Naive B cell (primary cell): ENCODE results near the gene HOXD11. TPM values are rescaled to one million over a fixed set of nuclear protein-coding genes. Genes with fewer than 3 reads are reported as not detected.
A peak's percentile ranks its signal among the peaks of the same experiment; 100 is the strongest.

ENCODE experiments used
- ATAC-seq, 2 donors: fragments of 150-1000 bp; cut with Tn5 transposase; 2 replicates each; pipeline ENCODE4 v1.10.0; 2021; ENCODE audit warnings: low read depth in 2 of 2, mild to moderate bottlenecking in 2 of 2, moderate library complexity in 2 of 2
- DNase-seq: peaks from one replicate; pipeline ENCODE4 v3.0.0; 2022
- H3K27ac Mint-ChIP-seq, 6 donors: one replicate each; pipeline ENCODE4 v1.8.0; 2020 to 2022; ENCODE audit warnings: mild to moderate bottlenecking in 6 of 6, mixed read lengths in 6 of 6, moderate library complexity in 5 of 6, inconsistent platforms in 2 of 6
- H3K27me3 Mint-ChIP-seq, 3 donors: one replicate each; pipeline ENCODE4 v1.8.0; 2021 to 2022; ENCODE audit warnings: mixed read lengths in 3 of 3, mild to moderate bottlenecking in 1 of 3
- H3K36me3 Mint-ChIP-seq, 2 donors: one replicate each; pipeline ENCODE4 v1.8.0; 2020 to 2022; ENCODE audit warnings: mixed read lengths in 2 of 2, inconsistent platforms in 1 of 2, mild to moderate bottlenecking in 1 of 2
- H3K4me1 Mint-ChIP-seq, 3 donors: one replicate each; pipeline ENCODE4 v1.8.0; 2020 to 2022; ENCODE audit warnings: mixed read lengths in 3 of 3, inconsistent platforms in 1 of 3, mild to moderate bottlenecking in 1 of 3, moderate library complexity in 1 of 3
- H3K4me3 Mint-ChIP-seq, 8 donors: one replicate each; pipeline ENCODE4 v1.8.0; 2020 to 2022; ENCODE audit warnings: mild to moderate bottlenecking in 8 of 8, mixed read lengths in 8 of 8, moderate library complexity in 8 of 8, inconsistent platforms in 2 of 8
- H3K9me3 Mint-ChIP-seq, 7 donors: one replicate each; pipeline ENCODE4 v1.8.0; 2020 to 2022; ENCODE audit warnings: mixed read lengths in 7 of 7, mild to moderate bottlenecking in 5 of 7, inconsistent platforms in 2 of 7, moderate library complexity in 1 of 7
- polyA plus RNA-seq, 6 donors: library from polyadenylated mRNA; unstranded; fragments of 300-500 nt; fragmentation: Illumina TruSeq; gene quantifications; one replicate each; pipeline ENCODE4 v1.2.3, GENCODE V29; 2021; ENCODE audit warnings: low read depth in 6 of 6

HOXD11 gene
- polyA plus RNA-seq, 6 donors from 2014 or later, result not detected

DNA sequence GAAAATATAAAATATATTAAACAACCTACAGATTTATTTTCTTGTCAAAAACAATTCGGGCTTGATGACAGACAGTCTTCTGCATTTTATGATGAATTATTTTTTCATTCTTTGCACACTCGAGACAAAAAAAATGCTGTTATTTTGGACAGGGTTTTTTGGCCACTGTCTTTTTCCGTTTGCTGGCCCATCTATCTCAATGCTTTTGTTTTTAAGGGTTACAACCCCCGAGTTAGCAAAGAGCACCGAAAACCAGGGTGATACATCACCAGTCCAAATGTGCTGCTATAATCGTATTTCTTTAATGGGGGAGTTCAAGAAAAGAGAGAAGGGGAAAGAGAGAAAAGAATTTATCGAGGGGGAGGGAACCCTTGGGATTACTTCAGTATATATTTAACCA is 31.0 kb upstream of the HOXD11 start:
- H3K36me3 Mint-ChIP-seq, result peaks cover 7 to 20% of the 10 kb centered on the region in 2 donors
- DNase-seq (no peak), ATAC-seq (no peak)
- peak overlapping the region in 1 of 8 donors; percentile 51 for H3K4me3 Mint-ChIP-seq
- H3K4me1 Mint-ChIP-seq, result peaks cover 7 to 12% (median 8%) of the 10 kb centered on the region in 3 donors
- H3K9me3 Mint-ChIP-seq, result peaks cover 5 to 37% (median 17%) of the 10 kb centered on the region in 7 donors
- peak overlapping the region in 1 of 6 donors; percentile 44 for H3K27ac Mint-ChIP-seq
- peaks cover 67 to 80% (median 76%) of the 10 kb centered on the region in 3 donors for H3K27me3 Mint-ChIP-seq

- Mint-ChIP-seq H3K4me3 (peak overlapping the region in 1 of 8 donors; percentile 51), H3K36me3 (peaks cover 7 to 20% of the 10 kb centered on the region in 2 donors), H3K27me3 (peaks cover 69 to 78% (median 73%) of the 10 kb centered on the region in 3 donors), H3K27ac (no peak overlapping the region), H3K9me3 (peaks cover 5 to 44% (median 23%) of the 10 kb centered on the region in 7 donors), H3K4me1 (peaks cover 7 to 13% (median 8%) of the 10 kb centered on the region in 3 donors)
- no peak for ATAC-seq
- DNase-seq, result no peak
These were observed 30.3 kb upstream of the HOXD11 start for GRCh38 chr2:176076796-176077195.

DNA sequence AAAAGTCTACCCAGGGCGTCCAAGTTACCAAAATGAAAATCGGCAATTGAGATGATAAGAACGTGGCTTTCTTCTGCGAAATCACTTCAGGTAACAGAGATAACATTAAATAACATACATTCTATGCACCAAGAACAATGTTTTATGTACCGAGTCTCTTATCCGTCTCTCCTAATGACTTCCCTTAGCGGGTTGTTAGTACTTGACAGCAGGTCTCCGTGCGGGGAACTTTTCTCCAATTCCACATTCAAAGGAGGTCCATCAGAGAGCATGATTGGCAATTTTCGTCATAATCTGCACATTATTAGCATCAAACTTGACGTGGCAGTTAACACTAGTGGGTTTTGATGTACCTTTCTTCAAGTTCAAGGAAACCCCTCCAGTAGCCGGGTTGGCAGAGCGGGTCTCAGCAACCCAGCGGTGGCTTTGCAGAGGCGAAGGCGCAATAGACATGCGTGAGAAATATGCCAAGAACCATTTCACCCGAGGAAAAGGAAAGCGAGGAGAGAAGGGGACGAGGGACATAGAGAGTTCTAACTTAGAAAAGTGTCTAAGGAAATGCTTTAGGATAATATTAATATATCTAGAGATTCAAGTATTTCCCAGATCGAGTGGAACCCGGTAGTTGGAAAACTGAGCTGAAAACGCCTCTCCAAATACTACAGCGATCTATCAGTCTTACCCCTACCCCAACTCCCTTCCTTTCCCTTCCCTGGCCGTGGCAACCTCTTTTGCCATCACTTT is 28.4 kb upstream of the HOXD11 start:
- ATAC-seq, result no peak
- Mint-ChIP-seq H3K27ac (peak overlapping the region in 4 of 6 donors; percentile 86 to 98 (median 92)), H3K4me3 (peak overlapping the region; percentile 51 to 83 (median 64)), H3K36me3 (peaks cover 9 to 20% of the 10 kb centered on the region in 2 donors), H3K9me3 (peaks cover 5 to 53% (median 26%) of the 10 kb centered on the region in 7 donors), H3K4me1 (peaks cover 7 to 13% (median 8%) of the 10 kb centered on the region in 3 donors), H3K27me3 (peaks cover 63 to 71% (median 66%) of the 10 kb centered on the region in 3 donors)
- no peak for DNase-seq

GRCh38 chr2:176079285-176079830 is 27.7 kb upstream of the HOXD11 start:
- DNase-seq, result no peak
- Mint-ChIP-seq H3K4me3 (peak overlapping the region; percentile 59 to 83 (median 69)), H3K9me3 (peaks cover 5 to 60% (median 30%) of the 10 kb centered on the region in 7 donors), H3K4me1 (peaks cover 7 to 14% (median 8%) of the 10 kb centered on the region in 3 donors), H3K36me3 (peaks cover 11 to 20% of the 10 kb centered on the region in 2 donors), H3K27me3 (peaks cover 66 to 72% (median 66%) of the 10 kb centered on the region in 3 donors), H3K27ac (peak overlapping the region in 5 of 6 donors; percentile 77 to 98 (median 88))
- ATAC-seq, result no peak

DNA sequence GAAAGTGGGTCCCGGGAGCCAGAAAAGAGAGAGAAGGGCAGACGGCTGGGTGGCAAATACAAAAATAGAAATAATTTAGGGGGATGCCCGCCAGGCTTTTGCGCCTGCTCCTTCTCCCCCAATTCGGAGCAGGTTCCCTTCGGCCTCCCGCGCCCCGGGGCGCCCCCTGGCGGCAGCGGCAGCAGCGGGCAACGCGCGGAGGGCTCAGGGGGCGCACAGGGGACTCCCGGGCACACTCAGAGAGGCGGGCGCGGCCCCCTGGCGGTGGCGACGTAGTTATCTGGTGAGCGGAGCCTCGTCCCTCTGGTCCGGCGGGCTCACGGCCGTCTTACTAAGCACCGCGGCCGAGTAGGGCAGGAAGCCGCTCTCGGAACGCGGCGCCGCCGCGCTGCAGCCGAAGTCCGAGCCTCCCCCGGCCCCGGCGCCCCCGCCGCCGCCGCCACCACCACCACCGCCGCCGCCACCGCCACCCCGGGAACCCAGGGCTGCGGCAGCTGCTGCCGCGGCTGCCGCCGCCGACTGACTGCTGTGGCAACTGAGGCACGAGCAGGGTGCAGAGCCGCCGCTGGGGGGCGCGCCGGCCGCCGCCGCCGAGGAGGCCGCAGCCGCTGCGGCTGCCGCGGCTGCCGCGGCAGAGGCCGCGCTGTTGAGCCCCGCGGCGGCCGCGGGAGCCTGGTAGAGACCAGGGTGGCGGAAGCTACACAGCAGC is 27.1 kb upstream of the HOXD11 start:
- H3K27ac Mint-ChIP-seq, result peak overlapping the region in 4 of 6 donors; percentile 86 to 98 (median 92)
- H3K9me3 Mint-ChIP-seq, result peaks cover 5 to 63% (median 34%) of the 10 kb centered on the region in 7 donors
- ATAC-seq (no peak), DNase-seq (no peak)
- peaks cover 65 to 72% (median 66%) of the 10 kb centered on the region in 3 donors for H3K27me3 Mint-ChIP-seq
- peaks cover 7 to 17% (median 8%) of the 10 kb centered on the region in 3 donors for H3K4me1 Mint-ChIP-seq
- peaks cover 11 to 20% of the 10 kb centered on the region in 2 donors for H3K36me3 Mint-ChIP-seq
- peak overlapping the region in 6 of 8 donors; percentile 59 to 82 (median 69) for H3K4me3 Mint-ChIP-seq

DNA sequence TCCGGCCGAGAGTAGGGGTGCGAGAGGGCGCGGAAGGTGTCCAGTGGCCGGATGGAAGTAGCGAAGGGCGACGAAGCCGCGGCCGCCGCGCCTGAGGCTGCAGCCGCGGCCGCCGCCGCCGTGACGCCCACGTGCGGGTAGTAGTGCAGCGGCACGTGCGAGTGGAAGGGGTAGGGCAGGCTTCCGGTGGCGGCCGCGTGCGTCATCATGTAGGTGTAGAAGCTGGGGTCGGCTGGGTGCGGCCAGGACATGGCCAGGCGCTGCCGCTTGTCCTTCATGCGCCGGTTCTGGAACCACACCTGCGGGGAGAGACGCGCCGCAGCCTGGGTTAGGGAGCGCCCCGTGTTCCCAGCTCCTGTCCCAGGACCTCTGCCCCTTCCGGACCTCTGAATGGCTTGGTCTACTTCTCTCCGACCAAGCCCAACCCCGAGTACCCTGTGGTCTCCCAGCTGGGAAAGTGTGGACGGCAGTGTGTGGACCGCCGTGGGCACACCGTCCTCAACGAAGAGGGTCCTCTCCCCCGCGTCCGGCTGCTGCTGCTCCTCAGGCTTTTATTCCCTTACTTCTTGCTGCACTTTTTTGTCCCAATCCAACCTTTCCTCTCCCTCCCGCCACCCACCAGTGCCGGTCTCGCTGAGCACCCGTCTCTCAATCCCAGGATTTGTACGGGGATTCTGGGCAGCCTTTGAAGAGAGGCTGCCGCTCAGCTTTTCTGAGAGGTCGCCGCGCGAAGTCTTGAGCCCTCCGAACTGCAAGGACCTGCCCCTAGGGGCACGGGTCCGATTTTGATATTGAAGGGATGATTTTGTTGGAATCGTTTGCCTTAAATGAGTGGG is 26.3 kb upstream of the HOXD11 start:
- peak overlapping the region in 5 of 6 donors; percentile 14 to 96 (median 79) for H3K27ac Mint-ChIP-seq
- peaks cover 11 to 16% of the 10 kb centered on the region in 2 donors for H3K36me3 Mint-ChIP-seq
- ATAC-seq (no peak), DNase-seq (no peak)
- H3K9me3 Mint-ChIP-seq, result peaks cover 5 to 58% (median 37%) of the 10 kb centered on the region in 7 donors
- peaks cover 63 to 72% (median 65%) of the 10 kb centered on the region in 3 donors for H3K27me3 Mint-ChIP-seq
- H3K4me1 Mint-ChIP-seq, result peaks cover 7 to 17% (median 8%) of the 10 kb centered on the region in 3 donors
- peak overlapping the region in 6 of 8 donors; percentile 26 to 76 (median 62) for H3K4me3 Mint-ChIP-seq

DNA sequence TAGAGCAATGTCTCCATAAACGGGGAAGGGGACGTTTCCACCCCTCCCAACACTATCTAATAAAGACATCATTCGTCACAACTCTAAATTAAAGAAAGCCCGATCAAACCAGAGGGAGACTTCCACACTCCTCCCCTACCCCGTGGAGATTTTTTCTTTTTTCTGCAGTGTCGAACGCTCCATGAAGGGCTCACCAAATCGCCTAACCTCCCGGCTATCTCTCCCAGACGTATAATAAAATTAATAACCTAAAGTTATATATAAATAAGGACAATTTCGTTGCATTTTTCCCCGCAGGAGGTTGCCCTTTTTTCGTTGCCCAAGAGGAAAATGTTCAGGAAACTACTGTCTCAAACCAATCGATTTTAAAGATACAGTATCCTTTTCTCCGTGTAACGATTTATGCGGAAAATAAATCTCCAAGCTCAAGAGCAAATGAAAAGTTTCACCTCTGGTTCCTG is 25.7 kb upstream of the HOXD11 start:
- DNase-seq (no peak), ATAC-seq (no peak)
- Mint-ChIP-seq H3K27me3 (peaks cover 61 to 72% (median 62%) of the 10 kb centered on the region in 3 donors), H3K9me3 (peaks cover 5 to 54% (median 39%) of the 10 kb centered on the region in 7 donors), H3K4me3 (peak overlapping the region in 5 of 8 donors; percentile 39 to 76 (median 69)), H3K27ac (peak overlapping the region in 5 of 6 donors; percentile 14 to 96 (median 83)), H3K4me1 (peaks cover 7 to 17% (median 10%) of the 10 kb centered on the region in 3 donors), H3K36me3 (peaks cover 10 to 11% of the 10 kb centered on the region in 2 donors)

GRCh38 chr2:176081837-176082524 is 25.1 kb upstream of the HOXD11 start:
- Mint-ChIP-seq H3K4me3 (peak overlapping the region in 6 of 8 donors; percentile 16 to 76 (median 70)), H3K36me3 (peaks cover 11 to 12% of the 10 kb centered on the region in 2 donors), H3K4me1 (peaks cover 7 to 17% (median 14%) of the 10 kb centered on the region in 3 donors), H3K27ac (peak overlapping the region in 4 of 6 donors; percentile 84 to 96 (median 92)), H3K27me3 (peaks cover 61 to 73% (median 62%) of the 10 kb centered on the region in 3 donors), H3K9me3 (peaks cover 5 to 56% (median 40%) of the 10 kb centered on the region in 7 donors)
- no peak for DNase-seq
- no peak for ATAC-seq

DNA sequence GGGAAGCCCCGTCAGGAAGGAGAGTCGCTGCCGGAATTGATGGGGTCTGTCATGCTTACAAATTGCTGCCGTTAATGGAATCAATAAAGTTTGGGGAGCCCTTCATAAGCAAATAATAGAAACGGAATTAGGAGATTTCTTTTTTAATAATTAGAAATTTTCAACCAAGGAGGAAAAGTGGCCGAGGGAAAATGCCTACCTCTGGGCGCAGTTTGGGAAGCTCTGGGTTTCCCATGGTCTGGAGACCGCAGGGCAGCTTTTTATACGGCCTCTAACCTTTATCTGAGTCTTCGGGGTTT is 24.6 kb upstream of the HOXD11 start:
- DNase-seq (no peak), ATAC-seq (no peak)

GRCh38 chr2:176082824-176083751 is 24.0 kb upstream of the HOXD11 start:
- Mint-ChIP-seq H3K4me1 (peaks cover 7 to 20% (median 16%) of the 10 kb centered on the region in 3 donors), H3K36me3 (peaks cover 11 to 17% of the 10 kb centered on the region in 2 donors), H3K9me3 (peaks cover 5 to 61% (median 40%) of the 10 kb centered on the region in 7 donors), H3K27me3 (peaks cover 65 to 83% (median 65%) of the 10 kb centered on the region in 3 donors), H3K27ac (peak overlapping the region in 4 of 6 donors; percentile 16 to 96 (median 88)), H3K4me3 (peak overlapping the region in 5 of 8 donors; percentile 44 to 75 (median 67))
- ATAC-seq, result no peak
- DNase-seq, result no peak

More for the DNA sequence above, 24.6 kb upstream of the HOXD11 start:
- Mint-ChIP-seq H3K4me1 (peaks cover 7 to 17% (median 14%) of the 10 kb centered on the region in 3 donors), H3K27ac (peak overlapping the region in 4 of 6 donors; percentile 16 to 96 (median 88)), H3K4me3 (peak overlapping the region in 4 of 8 donors; percentile 29 to 75 (median 70)), H3K9me3 (peaks cover 5 to 61% (median 40%) of the 10 kb centered on the region in 7 donors), H3K36me3 (peaks cover 11 to 17% of the 10 kb centered on the region in 2 donors), H3K27me3 (peaks cover 62 to 78% (median 64%) of the 10 kb centered on the region in 3 donors)

- peak within 1 kb of the TSS in 5 of 6 donors; percentile 49 to 98 (median 84) for H3K27ac Mint-ChIP-seq
These were observed 23.3 kb upstream of the HOXD11 start, which contains the start of gene EVX2 for GRCh38 chr2:176083796-176084261. Gene EVX2, minus strand, starts transcription at chr2:176083962. Its CDS starts 186 bp downstream, at chr2:176083776.

More at GRCh38 chr2:176083796-176084261, 23.3 kb upstream of the HOXD11 start, which contains the start of gene EVX2:
- DNase-seq, result no peak
- no peak for ATAC-seq
- Mint-ChIP-seq H3K36me3 (peaks cover 6 to 17% of the 10 kb centered on the region in 2 donors), H3K4me1 (peaks cover 10 to 25% (median 21%) of the 10 kb centered on the region in 3 donors), H3K4me3 (peak within 1 kb of the TSS in 6 of 8 donors; percentile 24 to 75 (median 65)), H3K27me3 (peaks cover 64 to 83% (median 65%) of the 10 kb centered on the region in 3 donors), H3K9me3 (peaks cover 5 to 54% (median 36%) of the 10 kb centered on the region in 7 donors)
